B cell (primary cell): Measurements from ENCODE around the gene CAV1. TPM values are rescaled to one million over a fixed set of nuclear protein-coding genes. Genes with fewer than 3 reads are reported as not detected.

Source experiments
- ATAC-seq: fragments of 200-7000 bp; cut with Tn5 transposase; one replicate; pipeline ENCODE4 v1.10.0; 2021; ENCODE audit warnings: low read depth, mild to moderate bottlenecking, moderate number of reproducible peaks, moderate library complexity
- CTCF ChIA-PET: fragments of 350-600 bp; sonication (Branson Sonifier 250); formaldehyde crosslinking; loops from one replicate; lab custom pipeline; 2021; ENCODE audit warnings: antibody characterized with exemption, inconsistent platforms; lab: Charles Lee
- POLR2A ChIA-PET: fragments of 350-600 bp; sonication (Branson Sonifier 250); formaldehyde crosslinking; loops from one replicate; lab custom pipeline; 2021; ENCODE audit warnings: antibody characterized with exemption; lab: Charles Lee
- DNase-seq: peaks from one replicate; pipeline ENCODE4 v3.0.0; 2013
- H2AFZ ChIP-seq: 2 replicates; pipeline ENCODE4 v1.6.1; 2012; ENCODE audit warnings: mild to moderate bottlenecking, low read depth, low read length; ENCODE audit not compliant: insufficient read depth, poor library complexity, severe bottlenecking
- H3K27ac ChIP-seq, 2 donors: 1 replicate in 1 of 2; 2 replicates in 1 of 2; pipeline ENCODE4 v1.5.1; 2012 to 2013; ENCODE audit warnings: low read length in 2 of 2, mild to moderate bottlenecking in 2 of 2, moderate library complexity in 1 of 2
- H3K27me3 ChIP-seq, 4 experiments: fragments of 200-600 bp in 1 of 4; sonication (generic) in 1 of 4; replicated peaks in 1 of 4; 1 replicate in 2 of 4; 2 replicates in 2 of 4; pipeline versions ENCODE4 v1.6.1 to v1.7.0; 2013 to 2016; ENCODE audit warnings: low read length in 3 of 4, mild to moderate bottlenecking in 2 of 4, mixed read lengths in 1 of 4, moderate library complexity in 1 of 4; ENCODE audit not compliant: insufficient read depth in 4 of 4, control insufficient read depth in 3 of 4; ENCODE audit errors: control extremely low read depth in 1 of 4
- H3K36me3 ChIP-seq, 2 experiments: replicated peaks in 1 of 2; 1 replicate in 1 of 2; 2 replicates in 1 of 2; pipeline versions ENCODE4 v1.6.1 to v1.7.1; 2013; ENCODE audit warnings: low read length in 1 of 2; ENCODE audit not compliant: insufficient read depth in 2 of 2, control insufficient read depth in 1 of 2; ENCODE audit errors: control extremely low read depth in 1 of 2, extremely low read depth in 1 of 2
- H3K4me1 ChIP-seq, 2 donors: fragments of 200-600 bp in 1 of 2; sonication (generic) in 1 of 2; 1 replicate in 1 of 2; 2 replicates in 1 of 2; pipeline versions ENCODE4 v1.5.1 to v1.6.1; 2013 to 2017; ENCODE audit warnings: low read length in 2 of 2; ENCODE audit not compliant: control insufficient read depth in 2 of 2, insufficient read depth in 2 of 2
- H3K4me2 ChIP-seq: replicated peaks from 2 replicates; pipeline ENCODE3; 2012; ENCODE audit warnings: mild to moderate bottlenecking, low read depth, low read length; ENCODE audit not compliant: poor library complexity, severe bottlenecking
- H3K4me3 ChIP-seq, 5 experiments: fragments of 200-600 bp in 1 of 5; sonication (generic) in 1 of 5; 1 replicate in 3 of 5; 2 replicates in 2 of 5; pipeline versions ENCODE4 v1.5.1 to v1.7.0; 2011 to 2016; ENCODE audit warnings: low read length in 4 of 5, mild to moderate bottlenecking in 4 of 5, low read depth in 2 of 5, control low read depth in 1 of 5, moderate library complexity in 1 of 5; ENCODE audit not compliant: insufficient read depth in 1 of 5; ENCODE audit errors: control extremely low read depth in 1 of 5, extremely low read depth in 1 of 5
- H3K79me2 ChIP-seq: fragments of 200-600 bp; sonication (generic); one replicate; pipeline ENCODE4 v1.6.0; 2016; ENCODE audit warnings: low read length; ENCODE audit not compliant: control insufficient read depth, insufficient read depth
- H3K9ac ChIP-seq: fragments of 200-600 bp; sonication (generic); 2 replicates; pipeline ENCODE4 v1.6.1; 2017; ENCODE audit warnings: mild to moderate bottlenecking, low read length, moderate library complexity
- H3K9me3 ChIP-seq, 3 donors: one replicate each; pipeline versions ENCODE4 v1.6.1 to v1.7.1; 2013; ENCODE audit warnings: low read length in 2 of 3; ENCODE audit not compliant: control insufficient read depth in 2 of 3, insufficient read depth in 1 of 3; ENCODE audit errors: control extremely low read depth in 1 of 3
- H4K20me1 ChIP-seq: 2 replicates; pipeline ENCODE4 v1.6.0; 2012; ENCODE audit warnings: mild to moderate bottlenecking, low read length; ENCODE audit not compliant: insufficient read depth, control insufficient read depth, poor library complexity, severe bottlenecking
- H3K27ac Mint-ChIP-seq: one replicate; pipeline ENCODE4 v1.8.0; 2021; ENCODE audit warnings: mixed read lengths
- H3K27me3 Mint-ChIP-seq: one replicate; pipeline ENCODE4 v1.8.0; 2021; ENCODE audit warnings: mixed read lengths
- H3K4me1 Mint-ChIP-seq: one replicate; pipeline ENCODE4 v1.8.0; 2021; ENCODE audit warnings: mixed read lengths
- H3K4me3 Mint-ChIP-seq: one replicate; pipeline ENCODE4 v1.8.0; 2021; ENCODE audit warnings: mixed read lengths
- H3K9me3 Mint-ChIP-seq: one replicate; pipeline ENCODE4 v1.8.0; 2022; ENCODE audit warnings: mixed read lengths; ENCODE audit not compliant: insufficient read depth
- CTCF ChIP-seq: fragments of 200-600 bp; IDR thresholded peaks from one replicate; pipeline ENCODE4 v1.8.0; 2022; ENCODE audit warnings: antibody characterized with exemption, mild to moderate bottlenecking
- EZH2 ChIP-seq: IDR thresholded peaks from 2 replicates; pipeline ENCODE4 v1.6.1; 2012; ENCODE audit warnings: borderline replicate concordance, low read depth, mild to moderate bottlenecking, moderate library complexity, low read length; ENCODE audit not compliant: insufficient read depth, poor library complexity, severe bottlenecking
- WGBS: methylation state at CpG from one replicate; pipeline ENCODE4 v1.1.5; 2013; ENCODE audit warnings: missing lambda C conversion rate; ENCODE audit not compliant: insufficient coverage; 5-methylcytosine and 5-hydroxymethylcytosine counted together
- intact Hi-C: fragments of 100-400 bp; cut with micrococcal nuclease; formaldehyde crosslinking; loops from one replicate; pipeline ENCODE4 v1.10.0; 2022
- polyA plus RNA-seq: library from polyadenylated mRNA; depleted of rRNA; stranded (reverse); fragments of >200 nt; gene quantifications from 2 replicates; pipeline ENCODE4 v1.2.3, GENCODE V29; 2012
- total RNA-seq, 2 donors: library from RNA; stranded (reverse); fragments of 120-200 nt in 1 of 2; gene quantifications; 1 replicate in 1 of 2; 2 replicates in 1 of 2; pipeline versions ENCODE4 v1.2.3 to v1.2.4, GENCODE V29; 2013 to 2022

CAV1 gene
- total and polyA plus RNA-seq, 2 donors (not counting 1 experiment from before 2014, with no cell fraction given): 0.95 to 1.9 TPM

DNA sequence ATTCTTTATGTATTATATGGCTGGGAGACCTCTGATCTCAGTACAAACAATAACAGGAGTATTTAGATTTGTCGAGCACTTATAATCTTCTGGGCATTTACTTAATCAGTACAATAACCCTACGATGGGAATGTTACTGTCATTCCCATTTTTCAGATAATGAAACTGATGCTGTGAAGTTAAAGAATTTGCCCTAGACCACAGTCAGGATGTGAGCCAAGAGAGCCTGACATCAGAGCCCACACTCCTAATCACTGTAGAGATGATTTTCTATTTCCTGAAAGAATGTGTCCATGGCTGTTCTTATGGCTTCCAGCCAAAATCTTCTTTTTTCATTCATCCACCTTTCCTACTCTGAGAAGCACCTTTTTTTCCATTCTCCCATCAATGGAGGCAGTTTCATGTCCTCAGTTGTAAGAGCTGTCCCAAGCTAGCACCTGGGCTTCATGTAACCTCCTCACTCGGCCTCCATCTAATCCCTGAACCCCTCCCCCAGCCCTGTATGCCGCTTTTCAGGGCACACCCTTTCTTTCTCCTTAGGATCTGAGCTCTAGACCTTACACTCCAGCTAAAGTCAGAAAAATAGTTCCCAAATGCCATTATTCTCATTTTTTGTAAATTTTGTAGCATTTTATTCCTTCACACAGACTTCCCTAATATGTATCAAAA is 12.2 kb upstream of the CAV1 start:
- no peak for TF ChIP-seq CTCF
- no peak for TF ChIP-seq EZH2
- Mint-ChIP-seq H3K4me1 (peaks cover 16% of the 10 kb centered on the region), H3K27ac (no peak overlapping the region), H3K27me3 (peaks cover 17% of the 10 kb centered on the region), H3K9me3 (no peaks in the 10 kb centered on the region), H3K4me3 (peak overlapping the region; percentile 90)
- intact Hi-C loops: no loop called here
- no peak overlapping the region for H3K9ac ChIP-seq
- peak overlapping the region; percentile 76 for H2AFZ ChIP-seq
- H3K27me3 ChIP-seq: peaks cover 0 to 10% (median 2%) of the 10 kb centered on the region in 4 experiments
- POLR2A ChIA-PET: no interaction called here
- no peaks in the 10 kb centered on the region for H3K36me3 ChIP-seq
- H3K27ac ChIP-seq: no peak overlapping the region
- H4K20me1 ChIP-seq: no peaks in the 10 kb centered on the region
- no peaks in the 10 kb centered on the region for H3K9me3 ChIP-seq
- H3K4me2 ChIP-seq: peak overlapping the region; percentile 65
- ATAC-seq (no peak), DNase-seq (no peak)
- no peaks in the 10 kb centered on the region for H3K79me2 ChIP-seq
- H3K4me3 ChIP-seq: no peak overlapping the region
- H3K4me1 ChIP-seq: peaks cover 6 to 13% of the 10 kb centered on the region in 2 donors
- WGBS: 100% methylated on average over 2 of the region's 4 CpGs
- CTCF ChIA-PET: interaction anchor here (1.0 to 1.4 kb wide), 2 partner anchors 11 to 13 kb away, joined by 3 to 5 read pairs; no protein-coding TSS in a partner anchor

DNA sequence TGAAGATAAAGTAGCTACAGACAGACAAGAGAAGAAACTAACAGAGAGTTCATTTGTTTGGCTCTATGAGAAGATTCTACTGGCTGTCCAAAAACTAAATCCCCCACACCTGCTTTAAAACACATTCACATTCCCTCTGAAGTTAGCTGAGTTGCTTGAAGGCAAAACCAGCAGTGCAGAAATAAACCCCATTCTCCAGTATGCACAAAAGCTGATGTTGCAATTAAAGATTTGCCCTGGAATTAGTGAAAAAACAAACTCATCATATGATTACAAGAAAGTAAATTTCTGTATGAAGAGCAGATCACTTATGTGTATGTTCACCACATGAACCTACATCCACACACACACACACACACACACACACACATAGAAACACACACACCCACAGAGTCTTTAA is 9.3 kb upstream of the CAV1 start:
- Histone ChIP-seq H4K20me1 (no peaks in the 10 kb centered on the region), H3K36me3 (no peaks in the 10 kb centered on the region), H3K9ac (no peak overlapping the region), H3K4me3 (no peak overlapping the region), H3K9me3 (no peaks in the 10 kb centered on the region), H3K4me2 (no peak overlapping the region), H3K27me3 (peaks cover 0 to 13% (median 5%) of the 10 kb centered on the region in 4 experiments), H2AFZ (no peak overlapping the region), H3K27ac (no peak overlapping the region), H3K4me1 (peaks cover 6 to 13% of the 10 kb centered on the region in 2 donors), H3K79me2 (no peaks in the 10 kb centered on the region)
- Mint-ChIP-seq H3K27ac (no peak overlapping the region), H3K9me3 (no peaks in the 10 kb centered on the region), H3K4me3 (no peak overlapping the region), H3K27me3 (peaks cover 25% of the 10 kb centered on the region), H3K4me1 (peaks cover 16% of the 10 kb centered on the region)
- DNase-seq (no peak), ATAC-seq (no peak)
- intact Hi-C loops: no loop called here
- ChIA-PET CTCF (interaction anchor here (2.2 kb wide), 1 partner anchor 10 kb away, joined by 8 read pairs; no protein-coding TSS in a partner anchor), POLR2A (no interaction called here)
- TF ChIP-seq CTCF (no peak), EZH2 (no peak)
